NT2/D1 (cell line): ENCODE results near the gene OR4D5.

ENCODE experiments used
- SUZ12 ChIP-seq: IDR thresholded peaks from 2 replicates; pipeline ENCODE4 v1.6.1; 2011; ENCODE audit not compliant: insufficient read length, insufficient read depth; ENCODE audit errors: extremely low read depth
- YY1 ChIP-seq: IDR thresholded peaks from 2 replicates; pipeline ENCODE4 v1.6.1; 2011; ENCODE audit not compliant: insufficient read length, insufficient read depth
- ZNF274 ChIP-seq: IDR thresholded peaks from 2 replicates; pipeline ENCODE4 v1.6.1; 2011; ENCODE audit warnings: mild to moderate bottlenecking, low read depth, low read length

GRCh38 chr11:123956752-123957151, 17.3 kb downstream of the OR4D5 start:
- TF ChIP-seq YY1 (no peak), ZNF274 (no peak), SUZ12 (no peak)
